Measurements from ENCODE around the gene RASL11B.

Gene RASL11B

DNA sequence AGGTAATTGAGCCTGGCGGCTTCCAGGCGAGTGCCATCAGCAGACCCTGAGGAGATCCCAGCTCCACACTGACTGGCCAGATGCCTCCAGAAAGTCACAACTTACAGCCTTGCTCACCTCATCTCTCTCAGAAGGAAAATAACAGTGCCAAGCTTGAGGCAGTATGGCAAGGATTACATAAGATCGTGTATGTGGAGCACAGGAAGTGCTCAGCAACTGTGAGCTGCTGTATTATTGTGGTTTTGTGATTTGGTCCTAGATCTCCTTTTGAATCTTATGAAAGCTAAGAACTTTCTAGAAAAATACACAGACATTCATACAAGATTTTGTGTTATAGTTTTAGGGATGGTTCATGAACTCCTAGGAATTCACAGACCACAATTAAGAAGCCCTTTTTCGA is 14.0 kb downstream of the RASL11B start:
- DNase-seq, result no peak

DNA sequence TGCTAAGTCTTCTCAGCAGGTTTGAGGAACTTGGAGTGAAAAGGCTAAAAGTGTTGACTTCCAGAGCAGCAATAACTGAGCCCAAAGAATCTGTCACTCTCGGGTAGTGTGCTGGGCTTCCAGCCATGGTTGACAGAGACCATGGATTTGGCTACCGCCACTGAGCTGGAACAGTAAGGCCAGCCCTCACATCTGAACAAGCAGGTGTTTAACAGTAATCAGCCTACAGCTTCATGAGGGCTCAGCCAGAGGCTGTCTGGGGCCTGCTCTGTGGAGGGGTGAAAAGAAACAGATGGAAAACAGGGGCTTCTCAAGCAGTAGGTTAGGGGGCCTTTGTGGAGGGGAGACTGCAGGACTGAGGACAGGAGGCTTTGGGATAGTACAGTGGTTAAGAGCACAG is 14.9 kb downstream of the RASL11B start:
- no peak for DNase-seq

DNA sequence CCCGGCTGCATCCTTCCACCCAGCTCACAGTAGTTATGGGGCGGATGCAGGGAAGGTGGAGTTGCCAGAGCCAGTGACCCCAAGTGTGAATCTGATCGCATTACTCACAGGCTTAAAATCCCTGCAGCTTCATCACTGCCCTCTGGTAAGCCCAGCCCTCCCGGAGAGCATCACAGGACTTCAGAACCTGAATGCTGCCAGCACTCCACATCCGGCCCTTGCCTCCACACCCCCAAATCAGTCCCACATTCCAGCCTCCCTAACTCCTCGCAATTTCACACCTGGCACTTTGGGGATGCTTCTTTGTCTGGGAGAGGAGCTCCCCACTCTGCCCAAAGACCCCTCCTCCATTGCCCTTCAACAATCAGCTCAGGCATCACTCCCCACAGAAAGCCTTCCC is 15.6 kb downstream of the RASL11B start:
- no peak for DNase-seq

DNA sequence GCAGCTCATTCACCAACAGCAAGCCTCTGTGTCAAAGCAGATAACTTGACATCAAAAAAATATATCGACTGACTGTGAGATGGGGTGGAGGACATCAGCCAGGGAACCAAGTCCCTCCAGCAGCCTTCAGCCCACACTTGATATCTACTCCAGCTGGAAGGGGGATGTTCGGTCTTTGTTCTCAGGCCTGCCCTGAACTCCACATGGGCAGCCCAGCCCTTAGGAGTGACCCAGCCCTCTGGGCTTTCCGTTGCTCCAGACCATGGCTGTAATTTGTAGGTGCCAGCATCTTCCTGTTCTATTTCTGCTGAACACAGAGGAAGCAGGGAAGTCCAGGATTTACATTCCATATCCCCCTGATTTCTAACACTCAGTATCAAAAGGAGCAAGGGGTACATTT is 17.4 kb downstream of the RASL11B start:
- no peak for DNase-seq

DNA sequence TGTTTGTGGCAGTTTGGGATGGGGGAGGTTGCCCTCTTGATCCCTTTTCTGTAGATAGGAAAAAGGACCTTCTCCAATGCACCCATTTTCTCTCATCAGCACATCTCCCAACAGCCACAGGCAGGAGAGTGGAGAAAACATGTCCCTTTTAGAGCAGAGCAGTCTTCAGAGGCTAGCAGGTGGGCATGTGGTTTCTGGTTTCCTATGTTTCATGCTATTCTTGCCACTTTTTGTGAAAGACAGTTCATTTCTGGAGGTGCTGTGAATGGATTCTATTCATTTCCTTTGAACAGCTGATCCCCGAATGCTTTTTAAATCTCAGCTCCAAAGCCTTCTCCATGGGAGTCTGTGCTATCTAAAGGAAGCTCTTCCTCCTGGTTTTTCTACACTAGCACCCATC is 18.9 kb downstream of the RASL11B start:
- no peak for DNase-seq

DNA sequence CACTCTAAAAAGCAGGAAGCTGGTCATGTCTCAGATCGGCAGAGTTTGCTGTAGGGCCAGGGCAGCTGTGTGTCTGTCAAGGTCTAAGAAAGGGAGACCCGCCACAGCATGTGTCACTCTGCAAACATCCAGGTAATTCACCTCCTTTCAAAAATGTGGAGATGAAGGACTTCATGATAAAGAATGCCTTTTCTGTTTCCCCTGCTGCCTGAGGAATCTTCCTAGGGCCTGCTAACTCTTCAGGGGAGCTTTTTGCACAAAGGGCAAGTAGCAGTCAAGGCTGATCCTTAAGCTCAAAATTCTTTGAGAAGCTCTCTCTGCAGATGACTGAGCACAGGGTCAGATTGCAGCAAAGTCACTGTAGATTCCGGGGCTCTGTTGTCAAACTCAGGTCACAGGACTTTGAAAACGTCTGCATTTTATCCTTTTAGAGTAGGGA is 21.1 kb downstream of the RASL11B start:
- no peak for DNase-seq

DNA sequence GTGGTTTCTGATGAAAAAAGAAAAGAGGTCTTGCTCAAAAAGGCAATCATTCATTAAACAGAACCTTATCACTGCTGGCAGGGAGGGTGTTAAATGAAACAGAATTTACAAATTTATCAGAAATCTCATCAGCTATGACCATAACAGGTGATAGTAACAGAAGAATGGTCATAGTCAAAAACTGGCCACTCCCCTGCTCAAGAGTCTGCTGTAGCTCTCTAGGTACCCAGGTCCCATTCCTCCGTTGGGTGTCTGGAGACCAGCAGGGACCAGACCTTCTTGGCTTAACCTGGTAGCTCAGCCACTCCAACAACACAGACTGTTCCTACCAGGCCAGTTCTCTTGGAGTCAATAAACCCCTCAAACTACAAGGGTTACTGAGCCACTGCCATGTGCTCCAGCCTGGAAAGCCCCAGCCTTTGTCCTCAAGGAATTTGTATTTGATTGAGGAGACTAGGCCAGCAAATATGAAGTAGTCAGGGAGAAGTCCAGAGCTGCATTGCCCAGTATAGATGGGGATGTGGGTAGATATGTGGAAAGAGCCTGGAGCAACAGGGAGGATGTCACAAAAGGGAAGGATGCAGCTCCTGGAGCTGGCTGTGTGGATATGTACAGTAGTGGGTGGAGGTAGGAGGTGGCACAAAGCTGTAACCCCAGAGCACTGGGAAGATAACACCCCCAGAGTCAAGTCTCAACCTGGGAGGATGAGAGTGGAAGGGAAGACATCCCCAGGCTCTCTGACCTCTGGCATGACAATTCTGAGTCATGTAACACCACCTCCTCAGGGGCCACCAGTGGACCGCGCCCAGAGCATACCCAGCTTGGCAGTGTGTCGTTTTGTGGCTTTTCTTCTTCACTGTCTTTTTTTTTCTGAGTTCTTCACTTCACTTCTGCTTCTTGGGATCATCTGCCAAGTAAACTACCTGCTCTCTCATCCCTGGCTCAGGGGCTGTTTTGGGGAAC is 21.9 kb downstream of the RASL11B start:
- DNase-seq, result no peak

DNA sequence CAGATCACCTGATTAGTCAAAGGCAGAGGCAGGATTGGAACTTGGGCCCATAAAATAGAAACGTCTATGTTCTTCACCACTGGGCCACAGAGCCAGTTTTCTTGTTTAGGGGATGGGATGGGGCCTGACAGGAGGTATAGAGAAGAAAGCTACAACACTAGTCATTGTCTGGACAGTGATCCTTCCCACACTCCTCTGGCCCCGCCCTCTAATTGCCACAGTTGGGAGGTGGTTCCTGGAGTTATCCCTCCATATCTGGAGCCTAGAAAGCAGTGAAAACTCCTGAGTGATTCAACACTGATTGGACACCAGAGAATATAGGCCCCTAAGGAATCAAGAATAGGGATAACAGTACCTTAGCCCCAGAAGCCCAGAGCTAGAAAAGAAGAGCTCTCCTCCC is 22.9 kb downstream of the RASL11B start:
- DNase-seq, result no peak

DNA sequence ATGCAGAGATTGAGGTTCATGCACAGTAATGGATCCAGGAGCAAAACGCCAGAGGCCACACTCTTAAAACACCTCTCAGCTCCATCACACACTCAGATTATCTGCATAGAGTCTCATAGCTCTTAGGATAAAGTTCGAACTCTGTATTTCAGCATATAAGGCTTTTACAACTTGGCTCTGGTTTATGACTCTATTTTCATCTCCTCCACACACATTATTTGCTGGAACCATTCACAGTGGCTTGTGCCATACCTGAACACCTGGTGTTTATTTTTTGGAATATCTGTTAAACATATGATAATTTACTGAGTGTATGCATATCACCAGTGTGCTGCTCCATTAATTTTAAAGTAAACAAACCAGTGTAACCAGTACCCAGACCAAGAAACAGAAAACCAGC is 27.2 kb downstream of the RASL11B start:
- DNase-seq, result no peak

DNA sequence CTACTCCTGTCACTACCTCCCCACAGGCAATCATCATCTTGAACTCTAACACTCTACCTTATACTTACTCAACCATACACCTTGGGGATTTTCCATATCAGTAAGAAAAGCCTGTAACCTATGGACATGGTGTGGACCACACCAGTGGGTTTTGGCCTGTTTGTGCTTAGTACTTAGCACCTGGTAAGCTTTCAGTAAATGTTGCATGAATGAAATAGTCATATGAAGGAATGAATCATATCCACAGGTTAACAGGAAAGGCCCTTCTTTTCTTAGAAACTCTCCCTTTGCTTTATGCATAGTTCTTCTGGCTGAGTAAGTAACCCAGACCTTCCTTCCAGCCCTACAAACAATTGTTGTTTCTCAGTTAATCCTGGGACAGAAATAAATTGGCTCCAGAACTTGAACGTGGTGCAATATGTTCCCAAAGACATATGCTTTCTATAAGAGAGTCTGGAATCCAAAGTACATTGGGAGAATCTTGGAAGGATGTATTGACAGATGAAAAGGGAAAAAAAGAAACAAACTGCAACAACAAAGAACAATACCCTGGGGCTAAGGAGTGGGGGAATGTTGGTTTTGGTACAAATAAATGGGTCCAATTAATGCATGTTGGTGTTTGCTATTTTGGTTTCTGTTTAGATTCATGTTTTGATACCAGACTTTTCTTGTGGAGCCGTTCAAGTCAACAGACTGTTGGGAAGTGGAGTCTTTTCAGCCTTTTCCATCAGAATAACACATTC is 27.8 kb downstream of the RASL11B start:
- no peak for DNase-seq

DNA sequence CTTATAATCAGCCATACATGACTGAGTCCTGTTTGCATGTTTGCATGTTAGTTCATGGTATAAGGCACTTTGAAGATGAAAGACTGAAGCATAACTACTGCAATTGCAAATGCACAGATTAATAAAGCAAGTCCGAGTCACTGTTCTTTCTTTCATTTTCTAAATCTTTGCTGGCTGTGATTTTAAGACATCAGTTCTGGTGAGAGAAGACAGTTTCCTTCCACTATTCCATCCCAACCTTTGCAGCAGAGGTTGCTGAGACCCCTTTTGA is 28.3 kb downstream of the RASL11B start:
- DNase-seq, result no peak

DNA sequence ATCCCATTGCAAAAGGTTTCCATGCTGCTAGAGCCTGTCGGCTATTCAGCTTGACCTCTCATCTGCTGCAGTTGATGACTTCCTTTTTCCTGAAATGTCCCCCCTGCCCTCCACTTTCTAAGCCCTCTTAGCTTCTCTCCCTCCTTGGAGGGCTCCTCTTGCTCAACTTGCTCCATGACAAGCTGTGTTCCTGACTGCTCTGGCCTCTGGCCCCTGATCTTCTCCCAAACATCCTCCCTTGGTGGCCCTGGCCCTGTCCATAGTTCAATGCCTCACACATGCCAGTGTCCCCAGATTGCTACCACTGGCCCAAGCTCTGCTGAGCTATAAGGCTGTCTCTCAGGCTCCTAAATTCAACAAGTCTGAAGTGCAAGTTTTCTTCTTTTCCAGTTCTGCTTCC is 29.6 kb downstream of the RASL11B start:
- DNase-seq, result no peak

DNA sequence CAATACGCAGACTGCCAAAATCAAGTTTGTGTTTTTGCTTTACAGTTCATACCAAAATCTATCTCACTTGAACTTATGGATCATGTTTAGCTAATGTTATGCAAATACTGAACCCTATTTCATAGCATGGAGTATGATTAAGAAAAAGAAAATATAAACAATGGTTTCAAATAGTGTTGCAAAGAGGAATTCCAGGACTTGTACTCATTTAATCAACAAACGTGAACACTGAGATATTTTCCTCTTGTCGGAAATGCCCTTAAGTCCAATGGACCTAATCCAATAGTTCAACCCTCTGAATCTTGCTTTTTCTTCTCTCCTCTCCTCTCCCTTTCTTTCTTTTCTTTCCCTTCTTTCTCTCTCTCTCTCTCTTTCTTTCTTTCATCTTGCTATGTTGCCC is 30.8 kb downstream of the RASL11B start:
- no peak for DNase-seq

DNA sequence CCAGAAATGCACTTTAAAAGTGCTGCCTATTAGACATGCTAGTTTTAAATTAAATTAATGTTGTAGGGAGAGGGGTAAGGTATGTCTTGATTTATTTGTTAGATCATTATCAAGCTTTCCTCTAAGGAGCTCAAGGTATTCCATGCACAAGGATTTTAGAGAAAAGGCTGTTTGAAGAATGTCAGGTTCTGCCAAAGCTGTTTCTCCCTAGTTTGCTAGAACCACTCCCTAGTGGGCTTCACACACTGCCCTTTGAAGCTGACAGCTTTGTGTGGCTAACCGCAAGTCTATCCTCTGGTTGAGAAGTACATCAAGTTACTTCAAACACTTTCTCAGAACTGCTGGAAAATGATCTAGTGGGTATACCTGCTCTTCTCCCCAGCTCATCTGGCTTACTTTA is 32.3 kb downstream of the RASL11B start:
- DNase-seq, result no peak

DNA sequence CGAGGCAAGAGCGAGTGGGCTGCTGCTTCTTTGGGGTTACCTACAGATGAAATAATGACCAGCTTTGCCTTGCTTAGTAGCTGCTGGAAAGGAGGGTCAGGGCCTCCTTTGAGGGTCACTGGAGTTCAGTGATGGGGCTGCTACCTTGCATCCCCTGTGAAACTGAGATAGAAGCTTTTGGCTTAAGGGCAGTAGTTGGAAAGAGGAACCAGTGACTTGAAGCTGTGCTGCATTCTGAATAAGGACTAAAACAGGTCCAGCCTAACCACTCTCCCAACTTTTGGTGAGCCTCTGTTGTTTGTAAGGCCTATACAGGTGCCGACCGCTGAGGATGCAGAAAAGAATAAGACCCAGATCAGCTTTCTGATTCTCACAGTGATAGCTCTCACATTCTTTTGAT is 41.2 kb downstream of the RASL11B start:
- DNase-seq, result no peak

DNA sequence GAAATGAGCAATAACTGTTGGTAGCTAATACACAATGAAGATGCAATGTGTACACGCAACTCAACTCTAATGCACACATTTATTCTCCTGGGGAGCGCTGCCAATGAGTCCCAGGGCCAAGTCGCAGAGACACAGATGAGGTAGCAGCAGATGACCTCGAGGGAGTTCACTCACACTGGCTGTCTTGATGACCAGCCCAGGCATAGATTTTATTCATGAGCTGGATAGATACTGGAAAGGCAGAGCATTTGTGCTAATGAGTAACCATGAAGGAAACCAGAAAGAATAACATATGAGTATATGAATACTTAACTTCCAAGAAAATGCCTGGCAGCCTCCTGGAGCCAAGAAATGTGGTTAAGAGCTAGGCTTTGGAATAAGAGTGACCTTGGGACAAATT is 42.3 kb downstream of the RASL11B start:
- no peak for DNase-seq

DNA sequence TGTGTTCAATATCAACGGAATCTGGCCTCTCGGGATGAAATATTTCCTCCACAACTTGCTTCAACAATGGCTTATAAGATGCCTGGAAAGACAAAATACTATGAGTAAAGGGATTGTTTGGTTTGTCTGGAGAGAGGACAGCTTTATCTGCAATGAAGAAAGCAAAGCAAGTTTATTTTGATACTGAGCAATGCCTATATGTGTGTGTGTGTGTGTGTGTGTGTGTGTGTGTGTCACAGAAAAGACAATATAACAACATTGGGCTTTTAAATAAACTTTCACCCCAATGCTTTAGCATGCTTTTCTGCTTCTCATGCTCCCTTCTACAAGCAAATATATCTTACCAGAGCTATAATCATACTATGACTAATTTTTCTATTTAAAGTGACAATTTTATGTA is 45.4 kb downstream of the RASL11B start:
- DNase-seq, result no peak

DNA sequence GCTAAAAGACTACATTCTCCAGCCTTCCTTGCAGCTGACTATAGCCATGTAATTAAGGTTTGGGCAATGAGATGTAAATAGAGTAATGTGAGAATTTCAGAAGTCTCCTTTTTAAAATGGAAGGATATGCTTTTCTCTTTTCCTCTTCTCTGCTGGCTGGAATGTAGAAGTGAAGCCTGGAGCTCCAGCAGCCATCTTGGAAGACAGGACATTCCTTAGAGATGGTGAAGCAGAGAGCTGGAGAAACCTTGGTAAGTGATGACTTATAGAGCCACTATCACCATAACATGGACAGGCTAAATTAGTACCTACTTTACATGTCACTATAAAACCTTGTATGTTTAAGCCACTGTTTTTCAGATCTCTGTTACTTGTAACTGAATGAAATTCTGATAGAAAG is 48.0 kb downstream of the RASL11B start:
- no peak for DNase-seq

DNA sequence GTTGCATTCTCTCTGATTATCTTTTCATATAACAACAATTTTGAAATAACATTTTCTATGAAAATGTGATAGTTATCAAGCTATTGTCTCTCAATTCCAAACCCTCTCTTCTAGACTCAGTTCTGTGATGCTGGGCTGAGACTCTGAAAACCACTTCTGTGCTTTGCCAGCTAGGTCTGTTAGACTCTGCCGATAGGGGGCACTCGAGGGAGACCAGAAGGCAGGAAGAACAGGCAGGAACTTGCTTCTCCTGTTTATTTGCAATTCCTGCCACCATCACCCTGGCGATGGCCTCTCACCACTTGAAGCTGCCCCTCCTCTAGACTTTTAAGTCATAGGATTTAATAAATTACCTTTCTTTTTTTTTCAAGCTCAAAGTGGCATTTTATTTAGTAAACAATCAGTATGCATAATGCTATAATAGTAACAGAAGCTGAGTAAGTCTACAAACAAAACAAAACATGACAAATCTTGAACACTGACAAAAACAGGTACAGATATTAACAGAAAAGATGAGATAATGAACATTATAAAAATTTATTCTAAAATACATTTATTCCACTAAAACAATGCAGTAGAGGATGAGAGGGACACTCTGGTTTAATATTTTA is 49.7 kb downstream of the RASL11B start:
- peak; percentile 70 for DNase-seq

DNA sequence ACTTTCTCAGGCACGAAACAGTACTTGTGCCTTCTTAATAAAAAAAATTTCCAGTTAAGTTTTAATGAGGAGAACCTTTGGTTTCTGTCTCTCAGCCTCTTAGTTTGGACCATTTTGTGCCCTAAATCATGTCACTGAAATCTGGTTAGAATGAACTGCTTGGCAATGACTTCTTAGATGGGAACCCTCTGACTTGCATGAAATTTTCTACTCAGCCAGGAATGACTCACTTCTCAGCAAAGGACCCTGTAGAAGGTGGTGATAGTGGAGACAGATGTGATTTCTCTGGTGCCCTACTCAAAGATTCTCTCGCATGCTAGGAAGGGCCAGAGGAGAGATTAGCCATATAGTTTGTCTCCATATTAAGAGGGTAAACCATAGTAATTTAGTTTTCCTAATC is 50.5 kb downstream of the RASL11B start:
- DNase-seq, result no peak

DNA sequence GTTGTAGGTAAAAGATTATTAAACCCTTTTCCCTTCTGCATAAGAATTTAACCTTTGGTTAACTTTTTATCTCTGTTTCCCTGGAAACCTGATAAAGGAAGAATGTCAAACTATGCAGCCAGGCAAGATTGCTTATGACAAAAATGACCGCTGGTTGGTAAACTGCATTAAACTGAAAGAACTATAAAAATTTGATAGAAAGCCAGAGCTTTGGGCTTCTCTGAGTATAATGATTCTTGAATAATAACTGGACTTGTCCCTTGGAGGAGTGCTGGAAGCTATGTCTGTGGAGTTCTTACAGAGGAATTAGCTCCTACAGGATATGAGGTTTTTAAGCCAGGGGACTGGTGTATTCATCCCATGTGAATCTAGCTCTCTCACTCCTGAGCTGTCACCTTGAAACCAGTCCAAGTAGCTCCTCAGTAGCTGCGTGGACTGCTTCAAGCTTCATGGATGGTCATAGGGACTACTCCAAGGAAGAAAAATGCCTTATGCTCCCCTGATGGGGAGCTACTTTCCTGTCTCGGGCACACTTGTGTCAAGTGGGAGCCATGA is 52.0 kb downstream of the RASL11B start:
- DNase-seq, result no peak

DNA sequence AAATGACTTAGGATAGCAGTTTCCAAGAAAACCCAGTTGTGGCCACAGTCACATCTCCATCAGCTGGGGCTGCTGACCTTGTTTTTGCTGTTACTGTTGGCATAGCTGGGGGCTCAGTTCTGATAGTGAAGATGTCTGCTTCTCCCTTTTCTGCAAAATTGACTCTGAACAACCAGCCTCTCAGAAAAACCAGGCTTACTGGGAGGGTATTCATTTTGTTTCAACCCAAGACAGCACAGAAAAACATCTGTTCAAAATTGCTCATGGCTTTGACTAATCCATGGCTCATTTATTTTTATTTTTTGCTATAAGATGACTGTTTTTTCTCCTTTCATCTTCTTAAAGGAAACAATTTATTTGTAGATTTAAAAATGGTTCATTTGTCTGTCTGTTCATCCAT is 53.1 kb downstream of the RASL11B start:
- DNase-seq, result no peak

DNA sequence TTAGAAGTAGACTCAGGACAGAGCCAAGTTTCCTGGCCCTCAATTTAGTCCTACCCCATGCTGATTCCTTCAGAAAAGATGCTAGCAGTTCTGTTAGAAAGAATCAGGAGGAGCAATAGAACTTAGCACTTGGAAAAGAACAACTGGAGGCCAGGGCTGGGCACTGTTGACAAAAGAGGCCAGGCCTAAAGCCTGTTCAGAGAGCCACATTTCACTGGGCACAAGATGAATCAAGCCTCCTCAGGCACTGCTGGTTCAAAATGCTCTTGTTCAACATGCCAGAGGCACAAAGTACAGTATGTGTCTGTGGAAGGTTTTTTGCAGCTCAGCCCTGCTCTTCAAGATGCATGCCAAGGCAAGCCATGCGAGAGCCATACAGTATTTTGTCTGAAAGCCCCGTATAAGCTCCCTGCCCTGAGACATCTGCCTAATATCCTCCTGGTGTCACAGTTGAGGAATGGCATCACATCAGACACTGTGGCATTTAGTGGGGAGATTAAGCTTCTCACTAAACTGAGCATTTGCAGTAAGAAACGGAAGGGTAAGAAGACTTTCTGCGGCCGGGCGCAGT is 53.7 kb downstream of the RASL11B start:
- no peak for DNase-seq

All from COR-L47 (cell line).